ENCODE measurements around the gene IBA57.

DNA sequence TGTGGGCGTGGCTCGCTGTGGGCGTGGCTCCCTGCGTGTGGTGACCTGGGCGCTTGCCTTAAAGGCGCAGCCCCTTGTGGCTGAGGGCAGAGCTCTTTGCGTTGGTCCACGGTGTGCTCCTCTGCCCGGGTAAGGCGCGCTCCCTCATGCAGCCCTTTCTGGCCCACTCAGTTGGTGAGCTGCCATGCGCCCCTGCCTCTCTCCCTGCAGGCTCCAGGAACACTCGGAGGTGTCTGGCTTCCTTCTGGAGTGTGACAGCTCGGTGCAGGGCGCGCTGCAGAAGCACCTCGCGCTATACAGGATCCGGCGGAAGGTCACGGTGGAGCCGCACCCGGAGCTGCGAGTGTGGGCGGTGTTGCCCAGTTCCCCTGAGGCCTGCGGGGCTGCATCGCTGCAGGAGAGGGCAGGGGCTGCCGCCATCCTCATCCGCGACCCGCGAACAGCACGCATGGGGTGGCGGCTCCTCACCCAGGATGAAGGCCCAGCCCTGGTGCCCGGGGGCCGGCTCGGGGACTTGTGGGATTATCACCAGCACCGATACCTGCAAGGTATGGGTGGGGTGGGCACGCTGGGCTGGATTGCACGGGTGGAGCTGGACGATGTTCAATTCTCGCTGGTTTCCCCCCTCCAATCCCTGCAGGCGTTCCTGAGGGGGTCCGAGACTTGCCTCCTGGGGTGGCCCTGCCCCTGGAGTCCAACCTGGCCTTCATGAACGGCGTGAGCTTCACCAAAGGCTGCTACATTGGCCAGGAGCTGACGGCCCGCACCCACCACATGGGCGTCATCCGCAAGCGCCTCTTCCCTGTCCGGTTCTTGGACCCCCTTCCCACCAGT, 9.1 kb downstream of the IBA57 start:
- TF ChIP-seq, protein P1, sequence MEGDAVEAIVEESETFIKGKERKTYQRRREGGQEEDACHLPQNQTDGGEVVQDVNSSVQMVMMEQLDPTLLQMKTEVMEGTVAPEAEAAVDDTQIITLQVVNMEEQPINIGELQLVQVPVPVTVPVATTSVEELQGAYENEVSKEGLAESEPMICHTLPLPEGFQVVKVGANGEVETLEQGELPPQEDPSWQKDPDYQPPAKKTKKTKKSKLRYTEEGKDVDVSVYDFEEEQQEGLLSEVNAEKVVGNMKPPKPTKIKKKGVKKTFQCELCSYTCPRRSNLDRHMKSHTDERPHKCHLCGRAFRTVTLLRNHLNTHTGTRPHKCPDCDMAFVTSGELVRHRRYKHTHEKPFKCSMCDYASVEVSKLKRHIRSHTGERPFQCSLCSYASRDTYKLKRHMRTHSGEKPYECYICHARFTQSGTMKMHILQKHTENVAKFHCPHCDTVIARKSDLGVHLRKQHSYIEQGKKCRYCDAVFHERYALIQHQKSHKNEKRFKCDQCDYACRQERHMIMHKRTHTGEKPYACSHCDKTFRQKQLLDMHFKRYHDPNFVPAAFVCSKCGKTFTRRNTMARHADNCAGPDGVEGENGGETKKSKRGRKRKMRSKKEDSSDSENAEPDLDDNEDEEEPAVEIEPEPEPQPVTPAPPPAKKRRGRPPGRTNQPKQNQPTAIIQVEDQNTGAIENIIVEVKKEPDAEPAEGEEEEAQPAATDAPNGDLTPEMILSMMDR (IDR thresholded peaks at IDR 0.05): no peak
- TF ChIP-seq POLR2A (IDR thresholded peaks at IDR 0.05): no peak
